SU-DHL-6 (cell line): ENCODE measurements around the gene RAD51B.
"Not testable (repeated sequence)": the region's sequence is repeated elsewhere in the genome, so short reads cannot be mapped to it uniquely, and the experiment has no call there.

Source experiments
- H2AFZ ChIP-seq: fragments of 200-600 bp; sonication (generic); 2 replicates; pipeline ENCODE4 v1.6.1; 2014; ENCODE audit warnings: low read depth, mild to moderate bottlenecking, moderate library complexity, mixed read lengths, antibody characterized with exemption, low read length; ENCODE audit not compliant: severe bottlenecking
- H3F3A ChIP-seq: fragments of 200-600 bp; shearing (Covaris generic); 2 replicates; pipeline ENCODE4 v1.6.0; 2016; ENCODE audit warnings: antibody characterized with exemption, mild to moderate bottlenecking; ENCODE audit not compliant: insufficient read depth
- H3K27ac ChIP-seq: fragments of 200-600 bp; sonication (generic); 2 replicates; pipeline ENCODE4 v1.5.1; 2016; ENCODE audit warnings: low read depth, mild to moderate bottlenecking, low read length, moderate library complexity, mixed read lengths
- H3K27me3 ChIP-seq: fragments of 200-600 bp; sonication (generic), shearing (Covaris generic); 2 replicates; pipeline ENCODE4 v1.6.0; 2014; ENCODE audit warnings: mild to moderate bottlenecking, low read length
- H3K36me3 ChIP-seq: fragments of 200-600 bp; sonication (generic); 2 replicates; pipeline ENCODE4 v1.6.1; 2014; ENCODE audit warnings: mild to moderate bottlenecking, low read length, mixed read lengths
- H3K4me2 ChIP-seq: fragments of 300-600, 200-600 bp; shearing (Covaris generic), sonication (generic); 2 replicates; pipeline ENCODE4 v1.6.0; 2014; ENCODE audit warnings: low read length, low read depth, mild to moderate bottlenecking; ENCODE audit not compliant: poor library complexity, severe bottlenecking
- H3K4me3 ChIP-seq: fragments of 200-600 bp; sonication (generic); 2 replicates; pipeline ENCODE4 v1.5.1; 2014; ENCODE audit warnings: antibody characterized with exemption, low read length, mild to moderate bottlenecking, mixed read lengths; ENCODE audit not compliant: insufficient read depth, poor library complexity, severe bottlenecking
- H3K79me2 ChIP-seq: fragments of 200-600 bp; sonication (generic); 2 replicates; pipeline ENCODE4 v1.6.1; 2014; ENCODE audit warnings: mild to moderate bottlenecking, low read length, moderate library complexity; ENCODE audit not compliant: insufficient read depth
- H3K9ac ChIP-seq: fragments of 200-600 bp; sonication (generic); 2 replicates; pipeline ENCODE4 v1.7.0; 2014; ENCODE audit warnings: mild to moderate bottlenecking, low read length
- H3K9me2 ChIP-seq: fragments of 200-600 bp; sonication (generic); replicated peaks from 2 replicates; pipeline ENCODE4 v1.6.1; 2014; ENCODE audit warnings: low read length; ENCODE audit not compliant: insufficient read depth
- H3K9me3 ChIP-seq: fragments of 200-600 bp; sonication (generic); 2 replicates; pipeline ENCODE4 v1.6.1; 2014; ENCODE audit warnings: low read length, mixed read lengths; ENCODE audit not compliant: insufficient read depth
- H4K20me1 ChIP-seq: fragments of 200-600 bp; sonication (generic); 2 replicates; pipeline ENCODE4 v1.6.1; 2014; ENCODE audit warnings: low read depth, mild to moderate bottlenecking, antibody characterized with exemption, low read length, moderate library complexity, mixed read lengths
- CTCF ChIP-seq: fragments of 200-600 bp; sonication (generic); IDR thresholded peaks from one replicate; pipeline ENCODE4 v1.5.1; 2017; ENCODE audit warnings: antibody characterized with exemption, mild to moderate bottlenecking, low read length, moderate library complexity; ENCODE audit not compliant: insufficient read depth, poor library complexity, severe bottlenecking
- EZH2phosphoT487 ChIP-seq: fragments of 200-600 bp; sonication (generic), shearing (Covaris generic); conservative IDR thresholded peaks from 2 replicates; pipeline ENCODE4 v1.6.1; 2018; ENCODE audit warnings: mild to moderate bottlenecking, antibody characterized with exemption, low read length, moderate library complexity, mixed read lengths

The RAD51B gene

GRCh38 chr14:67984274-67984673, 164.7 kb downstream of the RAD51B start:
- no peaks in the 10 kb centered on the region for H3F3A ChIP-seq
- H3K79me2 ChIP-seq: no peaks in the 10 kb centered on the region
- H3K36me3 ChIP-seq: no peaks in the 10 kb centered on the region
- H3K4me2 ChIP-seq: no peak overlapping the region
- no peak overlapping the region for H2AFZ ChIP-seq
- no peaks in the 10 kb centered on the region for H3K9me2 ChIP-seq
- H3K27ac ChIP-seq: no peak overlapping the region
- no peak overlapping the region for H3K4me3 ChIP-seq
- TF ChIP-seq CTCF (no peak), EZH2phosphoT487 (no peak)
- H3K9ac ChIP-seq: no peak overlapping the region
- H4K20me1 ChIP-seq: no peaks in the 10 kb centered on the region
- no peaks in the 10 kb centered on the region for H3K27me3 ChIP-seq
- H3K9me3 ChIP-seq: no peaks in the 10 kb centered on the region

GRCh38 chr14:67986131-67986841, 166.7 kb downstream of the RAD51B start:
- Histone ChIP-seq H3K9me3 (no peaks in the 10 kb centered on the region), H3K4me3 (no peak overlapping the region), H3K27me3 (no peaks in the 10 kb centered on the region), H3K36me3 (no peaks in the 10 kb centered on the region), H4K20me1 (no peaks in the 10 kb centered on the region), H3K9me2 (no peaks in the 10 kb centered on the region), H2AFZ (no peak overlapping the region), H3K27ac (no peak overlapping the region), H3K4me2 (no peak overlapping the region), H3K79me2 (no peaks in the 10 kb centered on the region), H3K9ac (no peak overlapping the region), H3F3A (no peaks in the 10 kb centered on the region)
- no peak for TF ChIP-seq CTCF

GRCh38 chr14:67987606-67988005, 168.0 kb downstream of the RAD51B start:
- Histone ChIP-seq H3K27me3 (no peaks in the 10 kb centered on the region), H3K9me3 (no peaks in the 10 kb centered on the region), H3K4me2 (no peak overlapping the region), H3K79me2 (no peaks in the 10 kb centered on the region), H3K9me2 (no peaks in the 10 kb centered on the region), H3F3A (no peaks in the 10 kb centered on the region), H3K4me3 (no peak overlapping the region), H3K36me3 (no peaks in the 10 kb centered on the region), H4K20me1 (no peaks in the 10 kb centered on the region), H2AFZ (no peak overlapping the region), H3K27ac (no peak overlapping the region), H3K9ac (no peak overlapping the region)
- TF ChIP-seq CTCF (no peak), EZH2phosphoT487 (no peak)

- not testable (repeated sequence) for H4K20me1 ChIP-seq, H2AFZ ChIP-seq, H3K9me3 ChIP-seq, H3F3A ChIP-seq, H3K27ac ChIP-seq, H3K4me3 ChIP-seq, H3K9me2 ChIP-seq, H3K4me2 ChIP-seq, H3K36me3 ChIP-seq, H3K79me2 ChIP-seq, H3K27me3 ChIP-seq, H3K9ac ChIP-seq
Observed at GRCh38 chr14:67988210-67988609, 168.6 kb downstream of the RAD51B start.
